Keratinocyte (primary cell): ENCODE results near the gene SLC4A5. TPM values are rescaled to one million over a fixed set of nuclear protein-coding genes. Genes with fewer than 3 reads are reported as not detected.
"Not testable (repeated sequence)": the region's sequence is repeated elsewhere in the genome, so short reads cannot be mapped to it uniquely, and the experiment has no call there.

ENCODE experiments used
- DNase-seq: peaks from one replicate; pipeline ENCODE4 v3.0.0-alpha.2; 2011; ENCODE audit warnings: low read depth, missing footprints, low spot score
- FAIRE-seq: peaks from 2 replicates; lab custom pipeline; 2011; peaks lifted over from hg19 to GRCh38; lab: Jason Lieb, UNC
- H2AFZ ChIP-seq: 2 replicates; pipeline ENCODE4 v1.6.0; 2012; ENCODE audit warnings: low read length, control low read depth, inconsistent platforms; ENCODE audit not compliant: control insufficient read depth
- H3K27ac ChIP-seq: 2 replicates; pipeline ENCODE4 v1.5.1; 2011; ENCODE audit warnings: low read length; ENCODE audit not compliant: control insufficient read depth, insufficient read depth
- H3K27me3 ChIP-seq: 3 replicates; pipeline ENCODE4 v1.6.0; 2011; ENCODE audit warnings: low read length; ENCODE audit not compliant: control insufficient read depth, insufficient read depth; ENCODE audit errors: extremely low read depth
- H3K36me3 ChIP-seq, 2 experiments: 2 replicates in 1 of 2; 3 replicates in 1 of 2; pipeline ENCODE4 v1.5.1; 2011; ENCODE audit warnings: low read length in 2 of 2, mild to moderate bottlenecking in 1 of 2; ENCODE audit not compliant: control insufficient read depth in 2 of 2, insufficient read depth in 2 of 2; ENCODE audit errors: extremely low read depth in 1 of 2
- H3K4me1 ChIP-seq: 3 replicates; pipeline ENCODE4 v1.5.1; 2011; ENCODE audit warnings: low read length; ENCODE audit not compliant: control insufficient read depth, insufficient read depth; ENCODE audit errors: extremely low read depth
- H3K4me2 ChIP-seq: 3 replicates; pipeline ENCODE4 v1.6.0; 2011; ENCODE audit warnings: low read depth, low read length; ENCODE audit not compliant: control insufficient read depth, insufficient read depth; ENCODE audit errors: extremely low read depth
- H3K4me3 ChIP-seq, 3 experiments: fragments of 200-600 bp in 1 of 3; sonication (generic) in 1 of 3; 2 replicates in 2 of 3; 3 replicates in 1 of 3; pipeline ENCODE4 v1.5.1; 2011 to 2016; ENCODE audit warnings: low read length in 3 of 3, mild to moderate bottlenecking in 3 of 3, control low read depth in 2 of 3, inconsistent platforms in 1 of 3, low read depth in 1 of 3, mixed read lengths in 1 of 3, mixed run types in 1 of 3, moderate library complexity in 1 of 3; ENCODE audit not compliant: control insufficient read depth in 2 of 3, insufficient read depth in 2 of 3; ENCODE audit errors: extremely low read depth in 1 of 3
- H3K79me2 ChIP-seq: 2 replicates; pipeline ENCODE4 v1.6.0; 2012; ENCODE audit warnings: low read length; ENCODE audit not compliant: control insufficient read depth, insufficient read depth
- H3K9ac ChIP-seq: 3 replicates; pipeline ENCODE4 v1.6.0; 2011; ENCODE audit warnings: low read length; ENCODE audit not compliant: control insufficient read depth, insufficient read depth; ENCODE audit errors: extremely low read depth
- H3K9me1 ChIP-seq: 3 replicates; pipeline ENCODE4 v1.6.0; 2011; ENCODE audit warnings: low read length; ENCODE audit not compliant: control insufficient read depth, insufficient read depth; ENCODE audit errors: extremely low read depth
- H3K9me3 ChIP-seq: 2 replicates; pipeline ENCODE4 v1.5.1; 2012; ENCODE audit warnings: low read depth, low read length; ENCODE audit not compliant: control insufficient read depth
- H4K20me1 ChIP-seq: 3 replicates; pipeline ENCODE4 v1.6.0; 2011; ENCODE audit warnings: low read length; ENCODE audit not compliant: control insufficient read depth, insufficient read depth; ENCODE audit errors: extremely low read depth
- EZH2 ChIP-seq: IDR thresholded peaks from one replicate; pipeline ENCODE4 v1.6.1; 2012; ENCODE audit warnings: inconsistent platforms, mild to moderate bottlenecking, low read length, moderate library complexity
- dilution Hi-C: fragments of 300-500 bp; cut with MboI; formaldehyde crosslinking; loops from one replicate; pipeline ENCODE4 v1.7.0; 2020; ENCODE audit warnings: low sequenced_read_pairs; ENCODE audit not compliant: extremely low pct_ligation_motif_present
- polyA plus RNA-seq, 5 experiments: library from polyadenylated mRNA; depleted of rRNA in 3 of 5; stranded (reverse) in 3 of 5; stranded (forward) in 1 of 5; unstranded in 1 of 5; fragments of >200 nt; gene quantifications; 1 replicate in 1 of 5; 2 replicates in 3 of 5; 3 replicates in 1 of 5; pipeline versions ENCODE4 v1.2.1 to v1.2.3, GENCODE V29; 2011 to 2012; ENCODE audit warnings: missing spikeins in 2 of 5, low read depth in 1 of 5, low replicate concordance in 1 of 5
- TF ChIP-seq, protein P1 (sequence below), 3 experiments: IDR thresholded peaks in 1 of 3; conservative IDR thresholded peaks in 1 of 3; optimal IDR thresholded peaks in 1 of 3; 2 replicates in 2 of 3; 3 replicates in 1 of 3; pipeline versions ENCODE3 to v1.5.1; 2011; ENCODE audit warnings: low read length in 3 of 3, mild to moderate bottlenecking in 3 of 3, moderate library complexity in 2 of 3, control low read depth in 1 of 3, inconsistent platforms in 1 of 3; ENCODE audit not compliant: insufficient read depth in 2 of 3; ENCODE audit errors: extremely low read depth in 1 of 3

SLC4A5 gene
- polyA plus RNA-seq, 1 donor (not counting 4 experiments of a cell fraction or from before 2014, with no cell fraction given) = 0.22 TPM

DNA sequence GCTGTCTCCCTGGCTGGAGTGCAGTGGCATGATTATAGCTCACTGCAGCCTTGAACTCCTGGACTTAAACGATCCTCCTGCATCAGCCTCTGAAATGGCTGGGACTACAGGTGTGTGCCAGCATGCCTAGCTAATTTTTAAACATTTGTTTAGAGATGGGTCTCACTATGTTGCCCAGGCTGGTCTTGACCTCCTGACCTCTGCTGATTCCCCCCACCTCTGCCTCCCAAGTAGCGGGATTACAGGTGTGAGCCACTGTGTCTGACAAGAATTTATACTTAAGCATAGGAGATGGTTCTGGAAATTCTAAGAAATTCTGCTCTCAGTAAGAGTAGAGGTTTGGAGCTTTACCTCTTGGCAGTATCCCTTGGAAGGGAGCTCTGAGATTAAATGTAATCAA is 126.6 kb downstream of the SLC4A5 start:
- Histone ChIP-seq H3K79me2 (no peaks in the 10 kb centered on the region), H4K20me1 (no peaks in the 10 kb centered on the region), H3K9me3 (no peaks in the 10 kb centered on the region), H2AFZ (no peak overlapping the region), H3K4me3 (no peak overlapping the region), H3K27ac (no peak overlapping the region), H3K27me3 (no peaks in the 10 kb centered on the region), H3K9ac (no peak overlapping the region), H3K4me1 (no peaks in the 10 kb centered on the region), H3K4me2 (no peak overlapping the region), H3K36me3 (peaks cover 14 to 41% of the 10 kb centered on the region in 2 experiments), H3K9me1 (peaks cover 2% of the 10 kb centered on the region)
- DNase-seq (no peak), FAIRE-seq (no peak)
- dilution Hi-C loops = no loop called here
- TF ChIP-seq EZH2 = no peak
- TF ChIP-seq, protein P1, sequence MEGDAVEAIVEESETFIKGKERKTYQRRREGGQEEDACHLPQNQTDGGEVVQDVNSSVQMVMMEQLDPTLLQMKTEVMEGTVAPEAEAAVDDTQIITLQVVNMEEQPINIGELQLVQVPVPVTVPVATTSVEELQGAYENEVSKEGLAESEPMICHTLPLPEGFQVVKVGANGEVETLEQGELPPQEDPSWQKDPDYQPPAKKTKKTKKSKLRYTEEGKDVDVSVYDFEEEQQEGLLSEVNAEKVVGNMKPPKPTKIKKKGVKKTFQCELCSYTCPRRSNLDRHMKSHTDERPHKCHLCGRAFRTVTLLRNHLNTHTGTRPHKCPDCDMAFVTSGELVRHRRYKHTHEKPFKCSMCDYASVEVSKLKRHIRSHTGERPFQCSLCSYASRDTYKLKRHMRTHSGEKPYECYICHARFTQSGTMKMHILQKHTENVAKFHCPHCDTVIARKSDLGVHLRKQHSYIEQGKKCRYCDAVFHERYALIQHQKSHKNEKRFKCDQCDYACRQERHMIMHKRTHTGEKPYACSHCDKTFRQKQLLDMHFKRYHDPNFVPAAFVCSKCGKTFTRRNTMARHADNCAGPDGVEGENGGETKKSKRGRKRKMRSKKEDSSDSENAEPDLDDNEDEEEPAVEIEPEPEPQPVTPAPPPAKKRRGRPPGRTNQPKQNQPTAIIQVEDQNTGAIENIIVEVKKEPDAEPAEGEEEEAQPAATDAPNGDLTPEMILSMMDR (optimal IDR thresholded peaks at IDR 0.05 in 1 of 3, IDR thresholded peaks at IDR 0.05 in 1 of 3, conservative IDR thresholded peaks at IDR 0.05 in 1 of 3; ENCODE audit: extremely low read depth in 1 of 3, insufficient read depth in 2 of 3, low read length in 3 of 3) = no peak

DNA sequence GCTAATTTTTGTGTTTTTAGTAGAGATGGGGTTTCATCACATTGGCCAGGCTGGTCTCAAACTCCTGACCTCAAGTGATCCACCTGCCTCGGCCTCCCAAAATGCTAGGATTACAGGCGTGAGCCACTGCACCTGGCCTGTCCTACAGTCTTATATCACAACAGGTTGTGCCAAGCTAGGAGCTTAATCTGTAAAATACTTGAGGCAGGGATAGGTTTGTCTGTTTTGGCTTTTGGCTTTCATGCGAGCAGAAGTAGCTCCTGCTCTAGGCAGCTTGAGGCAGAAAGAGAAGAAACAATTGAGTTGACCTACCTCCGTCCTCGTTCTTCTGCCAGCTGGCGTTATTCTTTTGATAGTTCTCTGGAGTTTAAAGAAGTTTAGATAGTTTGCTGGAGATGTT is 127.4 kb downstream of the SLC4A5 start:
- H3K9me1 ChIP-seq, H3K27ac ChIP-seq, dilution Hi-C loops, H2AFZ ChIP-seq, H3K9ac ChIP-seq, DNase-seq, H3K9me3 ChIP-seq, H4K20me1 ChIP-seq, H3K79me2 ChIP-seq, H3K27me3 ChIP-seq, FAIRE-seq, H3K4me2 ChIP-seq, H3K4me1 ChIP-seq, H3K4me3 ChIP-seq: not testable (repeated sequence)
- peaks cover 16 to 41% of the 10 kb centered on the region in 2 experiments for H3K36me3 ChIP-seq
